Measurements from ENCODE around the gene NXPH1. TPM values are rescaled to one million over a fixed set of nuclear protein-coding genes. Genes with fewer than 3 reads are reported as not detected.

The NXPH1 gene
- total and polyA plus RNA-seq, 2 donors (not counting 1 experiment from before 2014, with no cell fraction given) = not detected

DNA sequence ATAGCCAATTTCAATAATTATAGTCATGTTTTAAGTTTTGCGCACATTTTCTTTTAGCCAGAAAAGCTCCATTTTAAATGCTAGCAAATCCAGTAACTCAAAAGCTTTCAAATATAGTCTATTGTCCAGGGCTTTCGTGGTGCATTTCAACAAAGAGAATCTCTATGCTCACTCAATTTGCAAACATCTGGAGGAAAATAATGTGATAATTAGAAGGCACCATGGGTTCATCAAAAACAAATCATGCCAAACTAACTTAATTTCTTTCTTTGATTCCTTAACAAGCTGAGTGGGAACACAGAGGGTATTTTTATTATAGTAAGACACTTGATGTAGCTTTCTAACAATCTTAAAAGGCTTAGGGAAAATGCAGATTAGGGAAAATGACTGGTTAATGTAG is 179.8 kb downstream of the NXPH1 start:
- Histone ChIP-seq H3K36me3 (replicated peaks in 1 of 2; ENCODE audit: control extremely low read depth in 1 of 2, control insufficient read depth in 1 of 2, extremely low read depth in 1 of 2, insufficient read depth in 2 of 2, low read length in 1 of 2) (no peaks in the 10 kb centered on the region), H3K4me3 (ENCODE audit: control extremely low read depth in 1 of 5, extremely low read depth in 1 of 5, insufficient read depth in 1 of 5, low read depth in 2 of 5, low read length in 4 of 5) (no peak overlapping the region), H2AFZ (ENCODE audit: insufficient read depth, low read depth, low read length, poor library complexity, severe bottlenecking) (no peak overlapping the region), H3K9ac (ENCODE audit: low read length) (no peak overlapping the region), H4K20me1 (ENCODE audit: control insufficient read depth, insufficient read depth, low read length, poor library complexity, severe bottlenecking) (no peaks in the 10 kb centered on the region), H3K4me2 (replicated peaks; ENCODE audit: low read depth, low read length, poor library complexity, severe bottlenecking) (no peak overlapping the region), H3K27ac (ENCODE audit: low read length in 2 of 2) (no peak overlapping the region), H3K79me2 (ENCODE audit: control insufficient read depth, insufficient read depth, low read length) (no peaks in the 10 kb centered on the region), H3K9me3 (ENCODE audit: control extremely low read depth in 1 of 3, control insufficient read depth in 2 of 3, insufficient read depth in 1 of 3, low read length in 2 of 3) (no peaks in the 10 kb centered on the region), H3K4me1 (ENCODE audit: control insufficient read depth in 2 of 2, insufficient read depth in 2 of 2, low read length in 2 of 2) (no peaks in the 10 kb centered on the region), H3K27me3 (replicated peaks in 1 of 4; ENCODE audit: control extremely low read depth in 1 of 4, control insufficient read depth in 3 of 4, insufficient read depth in 4 of 4, low read length in 3 of 4) (no peaks in the 10 kb centered on the region)
- POLR2A ChIA-PET = no interaction called here
- no CpG with 5 or more reads among the region's 2 CpGs for WGBS (ENCODE audit: insufficient coverage)
- no peak for TF ChIP-seq EZH2 (IDR thresholded peaks at IDR 0.05; ENCODE audit: borderline replicate concordance, insufficient read depth, low read depth, low read length, poor library complexity, severe bottlenecking)
- TF ChIP-seq, protein P1, sequence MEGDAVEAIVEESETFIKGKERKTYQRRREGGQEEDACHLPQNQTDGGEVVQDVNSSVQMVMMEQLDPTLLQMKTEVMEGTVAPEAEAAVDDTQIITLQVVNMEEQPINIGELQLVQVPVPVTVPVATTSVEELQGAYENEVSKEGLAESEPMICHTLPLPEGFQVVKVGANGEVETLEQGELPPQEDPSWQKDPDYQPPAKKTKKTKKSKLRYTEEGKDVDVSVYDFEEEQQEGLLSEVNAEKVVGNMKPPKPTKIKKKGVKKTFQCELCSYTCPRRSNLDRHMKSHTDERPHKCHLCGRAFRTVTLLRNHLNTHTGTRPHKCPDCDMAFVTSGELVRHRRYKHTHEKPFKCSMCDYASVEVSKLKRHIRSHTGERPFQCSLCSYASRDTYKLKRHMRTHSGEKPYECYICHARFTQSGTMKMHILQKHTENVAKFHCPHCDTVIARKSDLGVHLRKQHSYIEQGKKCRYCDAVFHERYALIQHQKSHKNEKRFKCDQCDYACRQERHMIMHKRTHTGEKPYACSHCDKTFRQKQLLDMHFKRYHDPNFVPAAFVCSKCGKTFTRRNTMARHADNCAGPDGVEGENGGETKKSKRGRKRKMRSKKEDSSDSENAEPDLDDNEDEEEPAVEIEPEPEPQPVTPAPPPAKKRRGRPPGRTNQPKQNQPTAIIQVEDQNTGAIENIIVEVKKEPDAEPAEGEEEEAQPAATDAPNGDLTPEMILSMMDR (IDR thresholded peaks at IDR 0.05) = no peak
- intact Hi-C loops (cut with micrococcal nuclease) = no loop called here
- Mint-ChIP-seq H3K4me3 (no peak overlapping the region), H3K27ac (no peak overlapping the region), H3K27me3 (no peaks in the 10 kb centered on the region), H3K9me3 (ENCODE audit: insufficient read depth) (peaks cover 3% of the 10 kb centered on the region), H3K4me1 (no peaks in the 10 kb centered on the region)
- ATAC-seq (ENCODE audit: low read depth) = no peak
- DNase-seq = no peak
- CTCF ChIA-PET = no interaction called here

DNA sequence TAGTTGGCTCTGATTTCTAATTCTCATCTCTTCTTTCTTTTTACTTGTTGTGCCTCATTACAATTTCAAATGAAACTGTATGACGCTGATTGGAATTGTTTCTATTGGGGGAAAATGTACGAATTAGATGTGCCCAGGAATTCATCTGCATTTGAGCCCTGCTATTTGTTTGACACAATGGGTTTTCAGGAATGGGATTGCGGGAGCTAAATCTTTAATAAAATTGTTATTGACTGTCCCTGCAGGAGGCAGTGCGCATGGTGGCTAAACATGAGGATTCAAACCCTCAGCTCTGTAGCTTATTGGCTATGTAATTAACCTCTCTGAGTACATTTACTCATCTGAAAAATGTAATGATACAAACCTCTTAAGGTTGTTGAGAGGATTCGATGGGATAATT is 181.6 kb downstream of the NXPH1 start:
- CTCF ChIA-PET = no interaction called here
- no peak overlapping the region for H3K4me3 Mint-ChIP-seq
- ATAC-seq (ENCODE audit: low read depth) = no peak

More for the DNA sequence above, 181.6 kb downstream of the NXPH1 start:
- Histone ChIP-seq H4K20me1 (ENCODE audit: control insufficient read depth, insufficient read depth, low read length, poor library complexity, severe bottlenecking) (no peaks in the 10 kb centered on the region), H3K4me2 (replicated peaks; ENCODE audit: low read depth, low read length, poor library complexity, severe bottlenecking) (no peak overlapping the region), H3K27me3 (replicated peaks in 1 of 4; ENCODE audit: control extremely low read depth in 1 of 4, control insufficient read depth in 3 of 4, insufficient read depth in 4 of 4, low read length in 3 of 4) (no peaks in the 10 kb centered on the region), H3K9me3 (ENCODE audit: control extremely low read depth in 1 of 3, control insufficient read depth in 2 of 3, insufficient read depth in 1 of 3, low read length in 2 of 3) (no peaks in the 10 kb centered on the region), H3K9ac (ENCODE audit: low read length) (no peak overlapping the region), H3K79me2 (ENCODE audit: control insufficient read depth, insufficient read depth, low read length) (no peaks in the 10 kb centered on the region), H2AFZ (ENCODE audit: insufficient read depth, low read depth, low read length, poor library complexity, severe bottlenecking) (no peak overlapping the region), H3K27ac (ENCODE audit: low read length in 2 of 2) (no peak overlapping the region), H3K36me3 (replicated peaks in 1 of 2; ENCODE audit: control extremely low read depth in 1 of 2, control insufficient read depth in 1 of 2, extremely low read depth in 1 of 2, insufficient read depth in 2 of 2, low read length in 1 of 2) (no peaks in the 10 kb centered on the region), H3K4me1 (ENCODE audit: control insufficient read depth in 2 of 2, insufficient read depth in 2 of 2, low read length in 2 of 2) (no peaks in the 10 kb centered on the region), H3K4me3 (ENCODE audit: control extremely low read depth in 1 of 5, extremely low read depth in 1 of 5, insufficient read depth in 1 of 5, low read depth in 2 of 5, low read length in 4 of 5) (no peak overlapping the region)
- POLR2A ChIA-PET = no interaction called here
- intact Hi-C loops (cut with micrococcal nuclease) = no loop called here
- Mint-ChIP-seq H3K4me1 (no peaks in the 10 kb centered on the region), H3K27me3 (no peaks in the 10 kb centered on the region), H3K9me3 (ENCODE audit: insufficient read depth) (peaks cover 3% of the 10 kb centered on the region), H3K27ac (no peak overlapping the region)
- TF ChIP-seq EZH2 (IDR thresholded peaks at IDR 0.05; ENCODE audit: borderline replicate concordance, insufficient read depth, low read depth, low read length, poor library complexity, severe bottlenecking) = no peak
- TF ChIP-seq, protein P1 (IDR thresholded peaks at IDR 0.05) = no peak
- no peak for DNase-seq
- 24% methylated on average over 3 of the region's 5 CpGs for WGBS (ENCODE audit: insufficient coverage)

All from B cell (primary cell).